Hepatocyte (in vitro differentiated cells): ENCODE measurements around the gene SLC5A6. TPM values are rescaled to one million over a fixed set of nuclear protein-coding genes. Genes with fewer than 3 reads are reported as not detected.
A peak's percentile ranks its signal among the peaks of the same experiment; 100 is the strongest.

Experiments
- DNase-seq: peaks from one replicate; pipeline ENCODE4 v3.0.0-alpha.2; 2016; ENCODE audit warnings: low spot score
- H2AFZ ChIP-seq: fragments of 200-600 bp; sonication (generic); 2 replicates; pipeline ENCODE4 v1.6.0; 2016; ENCODE audit warnings: antibody characterized with exemption, mild to moderate bottlenecking
- H3K27ac ChIP-seq: fragments of 200-600 bp; sonication (generic); 2 replicates; pipeline ENCODE4 v1.5.1; 2016; ENCODE audit warnings: mild to moderate bottlenecking
- H3K27me3 ChIP-seq: fragments of 200-600 bp; sonication (generic); 2 replicates; pipeline ENCODE4 v1.6.1; 2016
- H3K36me3 ChIP-seq: fragments of 200-600 bp; sonication (generic); replicated peaks from 2 replicates; pipeline ENCODE4 v1.5.1; 2016; ENCODE audit warnings: low read depth; ENCODE audit not compliant: insufficient read depth
- H3K4me1 ChIP-seq: fragments of 200-600 bp; sonication (generic); 2 replicates; pipeline ENCODE4 v1.5.1; 2016; ENCODE audit warnings: mild to moderate bottlenecking, moderate library complexity; ENCODE audit not compliant: insufficient read depth
- H3K4me2 ChIP-seq: fragments of 200-600 bp; sonication (generic); 2 replicates; pipeline ENCODE4 v1.6.0; 2016
- H3K4me3 ChIP-seq: fragments of 200-600 bp; sonication (generic); 2 replicates; pipeline ENCODE4 v1.5.1; 2016; ENCODE audit warnings: mild to moderate bottlenecking
- H3K79me2 ChIP-seq: fragments of 200-600 bp; sonication (generic); 2 replicates; pipeline ENCODE4 v1.6.0; 2017; ENCODE audit warnings: mild to moderate bottlenecking
- H3K9me2 ChIP-seq: fragments of 200-600 bp; sonication (generic); replicated peaks from 2 replicates; pipeline ENCODE4 v1.6.0; 2017; ENCODE audit warnings: mild to moderate bottlenecking; ENCODE audit not compliant: insufficient read depth
- H3K9me3 ChIP-seq: fragments of 200-600 bp; sonication (generic); 2 replicates; pipeline ENCODE4 v1.5.1; 2016; ENCODE audit warnings: low read depth, mild to moderate bottlenecking
- H4K20me1 ChIP-seq: fragments of 200-600 bp; sonication (generic); 2 replicates; pipeline ENCODE4 v1.6.0; 2016; ENCODE audit warnings: mild to moderate bottlenecking; ENCODE audit not compliant: insufficient read depth, poor library complexity, severe bottlenecking
- EZH2 ChIP-seq: fragments of 200-600 bp; sonication (generic); IDR thresholded peaks from 2 replicates; pipeline ENCODE4 v1.6.1; 2016; ENCODE audit warnings: antibody characterized with exemption, mild to moderate bottlenecking, borderline replicate concordance
- EZH2phosphoT487 ChIP-seq: fragments of 200-600 bp; sonication (generic); IDR thresholded peaks from one replicate; pipeline ENCODE4 v1.6.1; 2018; ENCODE audit warnings: antibody characterized with exemption, mild to moderate bottlenecking, low read depth, moderate library complexity; ENCODE audit not compliant: unreplicated experiment, severe bottlenecking
- WGBS: methylation state at CpG from one replicate; pipeline ENCODE4 v1.1.6; 2016; ENCODE audit warnings: low lambda C conversion rate; ENCODE audit errors: missing lambda C conversion rate; 5-methylcytosine and 5-hydroxymethylcytosine counted together
- polyA plus RNA-seq: library from polyadenylated mRNA; unstranded; fragments of >200 nt; fragmentation: Nextera tagmentation; extraction: Ambion mirVana; gene quantifications from 2 replicates; pipeline ENCODE4 v1.2.1, GENCODE V29; 2016
- total RNA-seq: library from RNA; depleted of rRNA; stranded (reverse); fragments of >200 nt; gene quantifications from 2 replicates; pipeline ENCODE4 v1.2.3, GENCODE V29; 2014
- TF ChIP-seq, protein P1 (sequence below): fragments of 200-600 bp; sonication (generic); IDR thresholded peaks from 2 replicates; pipeline ENCODE4 v1.5.1; 2016; ENCODE audit warnings: antibody characterized with exemption, mild to moderate bottlenecking; ENCODE audit not compliant: poor library complexity

The SLC5A6 gene
- total and polyA plus RNA-seq, 2 experiments from 2014 or later, result 58.9 to 72.3 TPM

DNA sequence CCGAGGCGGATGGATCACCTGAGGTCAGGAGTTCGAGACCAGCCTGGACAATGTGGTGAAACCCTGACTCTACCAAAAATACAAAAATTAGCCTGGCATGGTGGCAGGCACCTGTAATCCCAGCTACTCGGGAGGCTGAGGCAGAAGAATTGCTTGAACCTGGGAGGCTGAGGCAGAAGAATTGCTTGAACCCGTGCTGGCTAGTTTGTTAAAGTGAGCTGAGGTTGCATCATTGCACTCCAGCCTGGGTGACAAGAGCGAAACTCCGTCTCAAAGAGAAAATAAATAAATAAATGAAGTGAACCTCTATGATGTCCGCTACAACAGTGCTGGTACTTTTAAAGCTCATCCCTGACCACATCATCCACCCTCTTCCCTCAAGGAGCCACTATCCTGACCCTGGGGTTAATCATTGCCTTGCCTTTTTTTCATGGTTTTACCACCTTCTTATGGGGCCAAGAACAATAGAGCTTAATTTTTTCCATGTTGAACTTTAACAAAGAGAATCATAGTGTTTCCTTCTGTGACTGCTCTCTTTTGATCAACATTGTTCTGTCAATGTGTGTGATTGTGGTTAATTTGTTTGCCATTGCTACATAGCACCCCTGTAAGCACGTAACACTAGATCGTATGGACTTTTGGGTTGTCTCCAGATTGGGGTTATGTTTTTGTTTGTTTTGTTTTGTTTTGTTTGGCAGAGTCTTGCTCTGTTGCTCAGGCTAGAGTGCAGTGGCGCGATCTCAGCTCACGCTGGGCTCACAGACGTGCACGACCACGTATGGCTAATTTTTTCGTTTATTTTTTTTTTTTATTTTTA, 17.3 kb downstream of the SLC5A6 start:
- Histone ChIP-seq H4K20me1 (no peaks in the 10 kb centered on the region), H3K9me2 (no peaks in the 10 kb centered on the region), H3K79me2 (no peaks in the 10 kb centered on the region), H3K27ac (no peak overlapping the region), H3K27me3 (no peaks in the 10 kb centered on the region), H3K4me3 (no peak overlapping the region), H3K4me1 (no peaks in the 10 kb centered on the region), H3K36me3 (no peaks in the 10 kb centered on the region), H2AFZ (no peak overlapping the region), H3K9me3 (no peaks in the 10 kb centered on the region), H3K4me2 (no peak overlapping the region)
- no peak for DNase-seq
- TF ChIP-seq, protein P1, sequence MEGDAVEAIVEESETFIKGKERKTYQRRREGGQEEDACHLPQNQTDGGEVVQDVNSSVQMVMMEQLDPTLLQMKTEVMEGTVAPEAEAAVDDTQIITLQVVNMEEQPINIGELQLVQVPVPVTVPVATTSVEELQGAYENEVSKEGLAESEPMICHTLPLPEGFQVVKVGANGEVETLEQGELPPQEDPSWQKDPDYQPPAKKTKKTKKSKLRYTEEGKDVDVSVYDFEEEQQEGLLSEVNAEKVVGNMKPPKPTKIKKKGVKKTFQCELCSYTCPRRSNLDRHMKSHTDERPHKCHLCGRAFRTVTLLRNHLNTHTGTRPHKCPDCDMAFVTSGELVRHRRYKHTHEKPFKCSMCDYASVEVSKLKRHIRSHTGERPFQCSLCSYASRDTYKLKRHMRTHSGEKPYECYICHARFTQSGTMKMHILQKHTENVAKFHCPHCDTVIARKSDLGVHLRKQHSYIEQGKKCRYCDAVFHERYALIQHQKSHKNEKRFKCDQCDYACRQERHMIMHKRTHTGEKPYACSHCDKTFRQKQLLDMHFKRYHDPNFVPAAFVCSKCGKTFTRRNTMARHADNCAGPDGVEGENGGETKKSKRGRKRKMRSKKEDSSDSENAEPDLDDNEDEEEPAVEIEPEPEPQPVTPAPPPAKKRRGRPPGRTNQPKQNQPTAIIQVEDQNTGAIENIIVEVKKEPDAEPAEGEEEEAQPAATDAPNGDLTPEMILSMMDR, result no peak
- TF ChIP-seq EZH2phosphoT487, result no peak
- no peak for TF ChIP-seq EZH2
- 85% methylated on average over 17 of the region's 17 CpGs for WGBS

DNA sequence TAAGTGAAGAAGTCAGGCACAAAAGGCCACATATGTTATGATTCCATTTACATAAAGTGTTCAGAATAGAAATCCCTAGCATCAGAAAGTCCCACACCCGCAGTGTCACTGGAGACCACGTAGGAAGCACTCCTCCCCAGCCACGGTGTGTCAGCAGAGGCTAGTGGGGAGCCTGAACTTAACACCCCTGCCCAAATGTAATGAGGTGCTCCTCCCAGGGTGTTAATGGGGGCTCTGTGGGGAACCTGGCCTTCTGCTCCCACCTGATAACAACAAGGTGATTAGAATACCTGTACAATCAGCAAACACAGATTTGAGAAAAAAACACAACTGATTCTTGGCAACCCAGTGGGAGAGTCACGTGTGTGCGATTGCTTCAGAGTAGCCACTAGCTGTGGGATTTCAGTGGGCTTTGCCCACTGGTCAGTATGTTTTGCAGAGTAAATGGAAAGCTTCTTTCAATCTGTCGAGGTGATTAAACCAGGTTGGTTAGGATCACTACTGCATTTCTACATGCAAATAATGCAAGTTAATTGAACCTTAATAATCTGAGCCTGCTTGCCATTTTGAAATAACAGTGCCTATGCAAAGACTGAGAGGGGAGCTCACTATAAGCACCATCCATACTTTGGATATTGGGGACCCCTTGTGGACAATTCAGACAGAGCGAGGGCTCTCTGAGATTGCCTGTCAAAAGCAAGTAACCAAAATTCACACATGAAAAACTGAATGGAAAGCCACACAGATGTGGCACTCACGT, 20.8 kb downstream of the SLC5A6 start:
- 42% methylated on average over 8 of the region's 8 CpGs for WGBS
- TF ChIP-seq, protein P1, result peak; percentile 63
- TF ChIP-seq EZH2, result no peak

DNA sequence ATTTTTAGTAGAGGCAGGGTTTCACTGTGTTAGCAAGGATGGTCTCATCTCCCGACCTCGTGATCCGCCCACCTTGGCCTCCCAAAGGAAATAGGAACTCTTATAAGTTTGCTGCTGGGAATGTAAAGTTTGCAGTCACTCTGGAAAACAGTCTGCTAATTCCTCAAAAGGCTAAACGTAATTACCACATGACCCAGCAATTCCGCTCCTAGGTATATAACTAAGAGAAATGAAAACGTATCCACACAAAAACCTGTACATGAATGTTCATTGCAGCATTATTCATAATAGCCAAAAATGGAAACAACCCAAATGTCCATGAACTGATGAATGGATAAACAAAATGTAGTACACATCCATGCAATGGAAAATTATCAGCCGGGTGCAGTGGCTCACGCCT, 22.1 kb downstream of the SLC5A6 start:
- H2AFZ ChIP-seq, result no peak overlapping the region
- 93% methylated on average over 8 of the region's 8 CpGs for WGBS
- no peaks in the 10 kb centered on the region for H3K9me3 ChIP-seq
- H3K4me1 ChIP-seq, result no peaks in the 10 kb centered on the region
- no peaks in the 10 kb centered on the region for H3K9me2 ChIP-seq
- H3K27me3 ChIP-seq, result no peaks in the 10 kb centered on the region
- no peaks in the 10 kb centered on the region for H3K36me3 ChIP-seq
- DNase-seq, result no peak
- H3K27ac ChIP-seq, result no peak overlapping the region
- no peaks in the 10 kb centered on the region for H4K20me1 ChIP-seq
- H3K4me3 ChIP-seq, result no peak overlapping the region
- TF ChIP-seq EZH2 (no peak), EZH2phosphoT487 (no peak)
- TF ChIP-seq, protein P1, result no peak
- no peaks in the 10 kb centered on the region for H3K79me2 ChIP-seq
- no peak overlapping the region for H3K4me2 ChIP-seq

More for the DNA sequence above, 20.8 kb downstream of the SLC5A6 start:
- Histone ChIP-seq H3K36me3 (no peaks in the 10 kb centered on the region), H3K9me3 (no peaks in the 10 kb centered on the region), H3K27me3 (no peaks in the 10 kb centered on the region), H3K79me2 (no peaks in the 10 kb centered on the region), H3K4me1 (no peaks in the 10 kb centered on the region), H3K4me3 (no peak overlapping the region), H2AFZ (no peak overlapping the region), H4K20me1 (no peaks in the 10 kb centered on the region), H3K4me2 (no peak overlapping the region), H3K27ac (no peak overlapping the region), H3K9me2 (no peaks in the 10 kb centered on the region)
- DNase-seq, result peak; percentile 66
